ENCODE data around the gene SDK1. TPM values are rescaled to one million over a fixed set of nuclear protein-coding genes. Genes with fewer than 3 reads are reported as not detected.

The SDK1 gene
- total RNA-seq, 4 donors from 2014 or later, result 3.7 to 80.9 (median 13.1) TPM

- no peak for TF ChIP-seq CTCF (IDR thresholded peaks at IDR 0.05)
- no peak for TF ChIP-seq POLR2A (IDR thresholded peaks at IDR 0.05)
- no peak overlapping the region for H3K27ac ChIP-seq
These were observed 839.9 kb downstream of the SDK1 start for GRCh38 chr7:4140933-4141332.

GRCh38 chr7:4143006-4143405, 842.0 kb downstream of the SDK1 start:
- Histone ChIP-seq H3K9me3 (no peaks in the 10 kb centered on the region), H3K4me1 (no peaks in the 10 kb centered on the region), H3K27me3 (no peaks in the 10 kb centered on the region), H3K4me3 (no peak overlapping the region), H3K36me3 (no peaks in the 10 kb centered on the region), H3K27ac (no peak overlapping the region)
- DNase-seq, result no peak
- no peak for TF ChIP-seq POLR2A (IDR thresholded peaks at IDR 0.05)
- no peak for TF ChIP-seq CTCF (IDR thresholded peaks at IDR 0.05)

More at GRCh38 chr7:4140933-4141332, 839.9 kb downstream of the SDK1 start:
- H3K36me3 ChIP-seq, result no peaks in the 10 kb centered on the region
- no peak overlapping the region for H3K4me3 ChIP-seq
- no peaks in the 10 kb centered on the region for H3K27me3 ChIP-seq
- no peaks in the 10 kb centered on the region for H3K4me1 ChIP-seq
- DNase-seq, result peak in 1 of 3 donors; percentile 6
- H3K9me3 ChIP-seq, result no peaks in the 10 kb centered on the region

- H3K27me3 ChIP-seq, result no peaks in the 10 kb centered on the region
- H3K9me3 ChIP-seq, result no peaks in the 10 kb centered on the region
- H3K4me3 ChIP-seq, result no peak overlapping the region
- no peak for TF ChIP-seq POLR2A (IDR thresholded peaks at IDR 0.05)
- no peak for TF ChIP-seq CTCF (IDR thresholded peaks at IDR 0.05)
- no peak overlapping the region for H3K27ac ChIP-seq
- no peaks in the 10 kb centered on the region for H3K4me1 ChIP-seq
- no peaks in the 10 kb centered on the region for H3K36me3 ChIP-seq
- peak in 1 of 3 donors; percentile 46 for DNase-seq
These were observed 842.6 kb downstream of the SDK1 start for GRCh38 chr7:4143511-4144171.

GRCh38 chr7:4144172-4144701, 843.2 kb downstream of the SDK1 start:
- peak overlapping the region in 1 of 4 donors; percentile 21 for H3K4me3 ChIP-seq
- no peak overlapping the region for H3K27ac ChIP-seq
- no peaks in the 10 kb centered on the region for H3K4me1 ChIP-seq
- H3K9me3 ChIP-seq, result no peaks in the 10 kb centered on the region
- H3K36me3 ChIP-seq, result no peaks in the 10 kb centered on the region
- no peak for TF ChIP-seq CTCF (IDR thresholded peaks at IDR 0.05)
- TF ChIP-seq POLR2A (IDR thresholded peaks at IDR 0.05), result no peak
- H3K27me3 ChIP-seq, result no peaks in the 10 kb centered on the region
- DNase-seq, result peak in 1 of 3 donors; percentile 28

GRCh38 chr7:4144811-4145510, 843.9 kb downstream of the SDK1 start:
- H3K27ac ChIP-seq, result no peak overlapping the region

More at GRCh38 chr7:4144811-4145510, 843.9 kb downstream of the SDK1 start:
- Histone ChIP-seq H3K27me3 (no peaks in the 10 kb centered on the region), H3K36me3 (no peaks in the 10 kb centered on the region), H3K9me3 (no peaks in the 10 kb centered on the region), H3K4me1 (no peaks in the 10 kb centered on the region), H3K4me3 (peak overlapping the region in 1 of 4 donors; percentile 21)
- TF ChIP-seq POLR2A (IDR thresholded peaks at IDR 0.05) (no peak), CTCF (IDR thresholded peaks at IDR 0.05) (no peak)
- peak in 1 of 3 donors; percentile 46 for DNase-seq
